ENCODE data around the gene CFAP410.

DNA sequence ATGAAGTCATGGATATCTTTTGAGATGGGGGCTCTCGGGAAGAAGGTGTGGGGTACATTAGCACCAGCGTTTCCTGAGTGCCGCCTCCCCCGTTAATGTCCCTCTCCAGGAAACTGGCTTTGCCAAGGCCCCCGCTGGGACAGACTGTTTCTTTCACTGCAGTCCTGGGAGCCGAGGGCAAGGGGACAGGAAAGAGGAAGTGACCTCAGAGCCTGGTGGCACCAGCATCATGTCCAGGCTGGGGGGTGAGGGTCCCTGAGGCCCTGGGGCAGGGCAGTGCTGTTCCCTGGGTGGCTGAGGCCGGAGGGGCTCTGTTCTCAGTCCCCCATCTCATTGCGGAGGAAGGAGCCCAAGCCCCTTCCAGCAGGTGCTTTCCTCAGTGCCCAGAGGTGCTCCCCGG is 33.5 kb downstream of the CFAP410 start:
- TF ChIP-seq CTCF (IDR thresholded peaks at IDR 0.05; ENCODE audit: low read depth, low read length) (no peak), POLR2A (IDR thresholded peaks at IDR 0.05; ENCODE audit: extremely low read depth, insufficient read length) (no peak)
